Left renal pelvis (tissue), 4 donors: ENCODE results near the gene MYLK4. TPM values are rescaled to one million over a fixed set of nuclear protein-coding genes. Genes with fewer than 3 reads are reported as not detected.

Source experiments
- polyA plus RNA-seq, 4 donors: library from polyadenylated mRNA; unstranded; fragments of 120-200 nt; gene quantifications; one replicate each; pipeline ENCODE4 v1.2.1, GENCODE V29; 2013; ENCODE audit not compliant: insufficient read length in 4 of 4

The MYLK4 gene
- polyA plus RNA-seq, 4 donors = 1.1 to 1.6 (median 1.3) TPM

Other genes with a start within 250 kb of the MYLK4 start
- 10 to 100 TPM; 47.9 to 62.3 (median 56.9) TPM for gene WRNIP1, start 14.5 kb upstream of the MYLK4 start, polyA plus RNA-seq
- gene SERPINB1, start 90.9 kb upstream of the MYLK4 start, polyA plus RNA-seq = 10 to 100 TPM; 21.2 to 26.9 (median 23.6) TPM
- 10 to 100 TPM in 3 of 4 donors, 1 to 10 TPM in 1; 5.3 to 15.1 (median 12.6) TPM for gene SERPINB9, start 152.4 kb upstream of the MYLK4 start, polyA plus RNA-seq
- gene SERPINB6, start 220.6 kb upstream of the MYLK4 start, polyA plus RNA-seq = 10 to 100 TPM; 67.9 to 95.8 (median 89.1) TPM
- gene NQO2, start 249.0 kb upstream of the MYLK4 start, polyA plus RNA-seq = 10 to 100 TPM; 24.0 to 81.8 (median 60.3) TPM